ELF-1 (cell line): ENCODE results near the gene KCNN3.

Experiments
- DNase-seq: peaks from one replicate; pipeline ENCODE4 v3.0.0-alpha.2; 2016; ENCODE audit warnings: low read depth, low spot score

The KCNN3 gene

GRCh38 chr1:154793685-154794084, 76.4 kb downstream of the KCNN3 start:
- no peak for DNase-seq

- DNase-seq: no peak
These were observed 77.2 kb downstream of the KCNN3 start for GRCh38 chr1:154792899-154793298.

- DNase-seq: peak; percentile 18
These were observed 78.6 kb downstream of the KCNN3 start for GRCh38 chr1:154791292-154792166.

- no peak for DNase-seq
These were observed 81.2 kb downstream of the KCNN3 start for GRCh38 chr1:154788886-154789285.

GRCh38 chr1:154788110-154788870, 81.8 kb downstream of the KCNN3 start:
- DNase-seq: no peak

GRCh38 chr1:154786804-154787570, 83.1 kb downstream of the KCNN3 start:
- no peak for DNase-seq

- peak; percentile 63 for DNase-seq
These were observed 85.1 kb downstream of the KCNN3 start for GRCh38 chr1:154784924-154785531.

GRCh38 chr1:154784416-154784815, 85.7 kb downstream of the KCNN3 start:
- DNase-seq: no peak

GRCh38 chr1:154783976-154784375, 86.1 kb downstream of the KCNN3 start:
- no peak for DNase-seq

- no peak for DNase-seq
These were observed 89.5 kb downstream of the KCNN3 start for GRCh38 chr1:154780541-154780940.

- no peak for DNase-seq
These were observed 90.4 kb downstream of the KCNN3 start for GRCh38 chr1:154779551-154780189.

- no peak for DNase-seq
These were observed 91.1 kb downstream of the KCNN3 start for GRCh38 chr1:154778944-154779343.

- DNase-seq: no peak
These were observed 91.8 kb downstream of the KCNN3 start for GRCh38 chr1:154778275-154778674.

GRCh38 chr1:154777781-154778180, 92.3 kb downstream of the KCNN3 start:
- DNase-seq: no peak

- no peak for DNase-seq
These were observed 92.9 kb downstream of the KCNN3 start for GRCh38 chr1:154777154-154777553.

GRCh38 chr1:154775621-154776605, 94.2 kb downstream of the KCNN3 start:
- DNase-seq: no peak

GRCh38 chr1:154774175-154774855, 95.8 kb downstream of the KCNN3 start:
- no peak for DNase-seq

- DNase-seq: no peak
These were observed 96.5 kb downstream of the KCNN3 start for GRCh38 chr1:154773551-154773950.
